Mucosa of rectum (tissue), 2 donors: Measurements from ENCODE around the gene BTBD1.
"Not testable (repeated sequence)": the region's sequence is repeated elsewhere in the genome, so short reads cannot be mapped to it uniquely, and the experiment has no call there.

Experiments used
- H3K27ac ChIP-seq, 2 donors: one replicate each; pipeline ENCODE4 v1.7.0; 2013; ENCODE audit warnings: inconsistent platforms in 2 of 2, low read depth in 2 of 2, low read length in 2 of 2
- H3K27me3 ChIP-seq, 2 donors: one replicate each; pipeline ENCODE4 v1.7.0; 2013; ENCODE audit warnings: low read length in 2 of 2; ENCODE audit not compliant: control insufficient read depth in 2 of 2, insufficient read depth in 2 of 2
- H3K36me3 ChIP-seq, 2 donors: one replicate each; pipeline ENCODE4 v1.7.0; 2013; ENCODE audit warnings: low read length in 2 of 2; ENCODE audit not compliant: control insufficient read depth in 2 of 2, insufficient read depth in 2 of 2
- H3K4me1 ChIP-seq, 2 donors: one replicate each; pipeline ENCODE4 v1.7.0; 2013; ENCODE audit warnings: low read length in 2 of 2, mild to moderate bottlenecking in 1 of 2; ENCODE audit not compliant: control insufficient read depth in 2 of 2, insufficient read depth in 2 of 2
- H3K4me3 ChIP-seq, 2 donors: one replicate each; pipeline ENCODE4 v1.7.0; 2013; ENCODE audit warnings: low read length in 2 of 2
- H3K9ac ChIP-seq, 2 donors: one replicate each; pipeline ENCODE4 v1.7.0; 2013; ENCODE audit warnings: low read length in 2 of 2, low read depth in 1 of 2, mild to moderate bottlenecking in 1 of 2
- H3K9me3 ChIP-seq, 2 donors: one replicate each; pipeline ENCODE4 v1.7.0; 2013; ENCODE audit warnings: low read length in 2 of 2; ENCODE audit not compliant: control insufficient read depth in 2 of 2
- donor health status: healthy.
- donor health status: Normal muscosa, but diverticular disease.

Gene BTBD1

GRCh38 chr15:83062768-83063180 lies 4.3 kb downstream of the BTBD1 start:
- Histone ChIP-seq H3K9ac (no peak overlapping the region), H3K27ac (peak overlapping the region in 1 of 2 donors; percentile 5), H3K4me3 (no peak overlapping the region), H3K4me1 (peaks cover 25 to 39% of the 10 kb centered on the region in 2 donors), H3K9me3 (no peaks in the 10 kb centered on the region), H3K27me3 (no peaks in the 10 kb centered on the region), H3K36me3 (peaks cover 0 to 2% of the 10 kb centered on the region in 2 donors)

- Histone ChIP-seq H3K27ac (no peak overlapping the region), H3K9me3 (no peaks in the 10 kb centered on the region), H3K4me3 (no peak overlapping the region), H3K9ac (no peak overlapping the region), H3K36me3 (peaks cover 0 to 2% of the 10 kb centered on the region in 2 donors), H3K4me1 (peaks cover 25 to 39% of the 10 kb centered on the region in 2 donors), H3K27me3 (no peaks in the 10 kb centered on the region)
Measured at GRCh38 chr15:83061680-83062079, 5.4 kb downstream of the BTBD1 start.

- peaks cover 5 to 23% of the 10 kb centered on the region in 2 donors for H3K4me1 ChIP-seq
- peaks cover 5 to 14% of the 10 kb centered on the region in 2 donors for H3K36me3 ChIP-seq
- no peaks in the 10 kb centered on the region for H3K27me3 ChIP-seq
- H3K9me3 ChIP-seq, result no peaks in the 10 kb centered on the region
- H3K9ac ChIP-seq, result no peak overlapping the region
- no peak overlapping the region for H3K27ac ChIP-seq
- no peak overlapping the region for H3K4me3 ChIP-seq
Measured at GRCh38 chr15:83057696-83058376, 9.2 kb downstream of the BTBD1 start.

GRCh38 chr15:83057002-83057401 lies 10.1 kb downstream of the BTBD1 start:
- H3K27ac ChIP-seq, result no peak overlapping the region
- no peaks in the 10 kb centered on the region for H3K27me3 ChIP-seq
- H3K4me3 ChIP-seq, result no peak overlapping the region
- no peak overlapping the region for H3K9ac ChIP-seq
- H3K9me3 ChIP-seq, result no peaks in the 10 kb centered on the region
- peaks cover 5 to 13% of the 10 kb centered on the region in 2 donors for H3K36me3 ChIP-seq
- peaks cover under 1 to 18% of the 10 kb centered on the region in 2 donors for H3K4me1 ChIP-seq

GRCh38 chr15:83053151-83053550 lies 13.9 kb downstream of the BTBD1 start:
- Histone ChIP-seq H3K9me3 (no peaks in the 10 kb centered on the region), H3K4me1 (peaks cover 0 to 9% of the 10 kb centered on the region in 2 donors), H3K27me3 (no peaks in the 10 kb centered on the region), H3K36me3 (peaks cover 15 to 25% of the 10 kb centered on the region in 2 donors), H3K4me3 (no peak overlapping the region), H3K9ac (peak overlapping the region in 1 of 2 donors; percentile 24), H3K27ac (peak overlapping the region; percentile 38 to 62)

GRCh38 chr15:83046558-83047127 lies 20.4 kb downstream of the BTBD1 start:
- peaks cover 0 to 2% of the 10 kb centered on the region in 2 donors for H3K4me1 ChIP-seq
- H3K27me3 ChIP-seq, result no peaks in the 10 kb centered on the region
- no peak overlapping the region for H3K4me3 ChIP-seq
- no peaks in the 10 kb centered on the region for H3K9me3 ChIP-seq
- no peak overlapping the region for H3K27ac ChIP-seq
- no peak overlapping the region for H3K9ac ChIP-seq
- H3K36me3 ChIP-seq, result peaks cover 30 to 36% of the 10 kb centered on the region in 2 donors

GRCh38 chr15:83044156-83044555 lies 22.9 kb downstream of the BTBD1 start:
- Histone ChIP-seq H3K4me1 (peaks cover 0 to 2% of the 10 kb centered on the region in 2 donors), H3K9me3 (no peaks in the 10 kb centered on the region), H3K36me3 (peaks cover 41 to 53% of the 10 kb centered on the region in 2 donors), H3K27ac (no peak overlapping the region), H3K9ac (no peak overlapping the region), H3K4me3 (no peak overlapping the region), H3K27me3 (no peaks in the 10 kb centered on the region)

GRCh38 chr15:83039206-83039605 lies 27.8 kb downstream of the BTBD1 start:
- Histone ChIP-seq H3K9ac (no peak overlapping the region), H3K27me3 (no peaks in the 10 kb centered on the region), H3K36me3 (peaks cover 19 to 38% of the 10 kb centered on the region in 2 donors), H3K4me1 (no peaks in the 10 kb centered on the region), H3K27ac (no peak overlapping the region), H3K4me3 (no peak overlapping the region), H3K9me3 (no peaks in the 10 kb centered on the region)

- no peaks in the 10 kb centered on the region for H3K4me1 ChIP-seq
- peaks cover 16 to 36% of the 10 kb centered on the region in 2 donors for H3K36me3 ChIP-seq
- no peak overlapping the region for H3K4me3 ChIP-seq
- H3K9me3 ChIP-seq, result no peaks in the 10 kb centered on the region
- no peak overlapping the region for H3K9ac ChIP-seq
- no peak overlapping the region for H3K27ac ChIP-seq
- H3K27me3 ChIP-seq, result no peaks in the 10 kb centered on the region
Measured at GRCh38 chr15:83036253-83036652, 30.8 kb downstream of the BTBD1 start.

- H3K27me3 ChIP-seq, H3K4me1 ChIP-seq, H3K9me3 ChIP-seq, H3K27ac ChIP-seq, H3K4me3 ChIP-seq, H3K9ac ChIP-seq: not testable (repeated sequence)
- H3K36me3 ChIP-seq, result peaks cover 22 to 36% of the 10 kb centered on the region in 2 donors
Measured at GRCh38 chr15:83031234-83031633, 35.8 kb downstream of the BTBD1 start.
